GM18505 (cell line): ENCODE measurements around the gene DGKZ.
A peak's percentile ranks its signal among the peaks of the same experiment; 100 is the strongest.

ENCODE experiments used
- ATAC-seq: cut with Tn5 transposase; IDR thresholded peaks from one replicate; pipeline ENCODE4 v1.9.1; 2021; ENCODE audit not compliant: unreplicated experiment
- POLR2A ChIP-seq: IDR thresholded peaks from 4 replicates; pipeline ENCODE4 v1.6.1; 2011; ENCODE audit warnings: borderline replicate concordance; ENCODE audit not compliant: insufficient read depth, insufficient read length; ENCODE audit errors: extremely low read depth

DGKZ gene

GRCh38 chr11:46309814-46310259 lies 37.4 kb upstream of the DGKZ start:
- peak; percentile 63 for ATAC-seq
- no peak for TF ChIP-seq POLR2A

- ATAC-seq = no peak
- TF ChIP-seq POLR2A = no peak
Measured at GRCh38 chr11:46315033-46315738, 32.1 kb upstream of the DGKZ start.

GRCh38 chr11:46315783-46316563 lies 31.3 kb upstream of the DGKZ start:
- TF ChIP-seq POLR2A = no peak
- no peak for ATAC-seq

GRCh38 chr11:46319074-46319453 lies 28.2 kb upstream of the DGKZ start:
- no peak for ATAC-seq
- TF ChIP-seq POLR2A = peak; percentile 26

GRCh38 chr11:46321757-46322156 lies 25.5 kb upstream of the DGKZ start:
- no peak for ATAC-seq
- TF ChIP-seq POLR2A = no peak

GRCh38 chr11:46322759-46323158 lies 24.5 kb upstream of the DGKZ start:
- no peak for TF ChIP-seq POLR2A
- no peak for ATAC-seq

- no peak for TF ChIP-seq POLR2A
- no peak for ATAC-seq
Measured at GRCh38 chr11:46326813-46327416, 20.3 kb upstream of the DGKZ start.

GRCh38 chr11:46327829-46328228 lies 19.4 kb upstream of the DGKZ start:
- ATAC-seq = no peak
- no peak for TF ChIP-seq POLR2A

- ATAC-seq = no peak
- no peak for TF ChIP-seq POLR2A
Measured at GRCh38 chr11:46330154-46330553, 17.1 kb upstream of the DGKZ start.

- no peak for ATAC-seq
- no peak for TF ChIP-seq POLR2A
Measured at GRCh38 chr11:46330563-46331281, 16.5 kb upstream of the DGKZ start.

GRCh38 chr11:46331282-46331984 lies 15.8 kb upstream of the DGKZ start:
- TF ChIP-seq POLR2A = no peak
- ATAC-seq = no peak

- TF ChIP-seq POLR2A = no peak
Measured at GRCh38 chr11:46332093-46332567, 15.1 kb upstream of the DGKZ start.

More at GRCh38 chr11:46332093-46332567, 15.1 kb upstream of the DGKZ start:
- no peak for ATAC-seq
